ENCODE measurements around the gene ZFYVE19. TPM values are rescaled to one million over a fixed set of nuclear protein-coding genes. Genes with fewer than 3 reads are reported as not detected.

The ZFYVE19 gene
- total and polyA plus RNA-seq, 2 of the 13 experiments (the other 11 are each of a cell fraction or from before 2014, with no cell fraction given), result 23.3 to 44.0 TPM

GRCh38 chr15:40762919-40763800 is 43.7 kb upstream of the ZFYVE19 start (continued):
- TF ChIP-seq ZNF142 (CRISPR knock-in tag; IDR thresholded peaks at IDR 0.05), result no peak
- no peak; the same call in 1 of the 2 replicates for TF ChIP-seq GLI4 (CRISPR knock-in tag; IDR thresholded peaks at IDR 0.05; ENCODE audit: borderline replicate concordance)
- 0 out of 2 replicates have a peak, but pooled peaks have one; percentile 27 for TF ChIP-seq ZNF576 (CRISPR knock-in tag; IDR thresholded peaks at IDR 0.05)
- TF ChIP-seq MNT (IDR thresholded peaks at IDR 0.05), result no peak
- 0 out of 2 replicates have a peak, but pooled peaks have one; percentile 33 for TF ChIP-seq ZBTB37 (CRISPR knock-in tag; IDR thresholded peaks at IDR 0.05)
- no peak for TF ChIP-seq ZNF766 (CRISPR knock-in tag; IDR thresholded peaks at IDR 0.05; ENCODE audit: borderline replicate concordance)
- TF ChIP-seq PITX1 (CRISPR knock-in tag; IDR thresholded peaks at IDR 0.05), result 0 out of 2 replicates have a peak, but pooled peaks have one; percentile 29
- no peak for TF ChIP-seq MBD4 (IDR thresholded peaks at IDR 0.05; ENCODE audit: borderline replicate concordance, low read length)
- TF ChIP-seq ERF (CRISPR knock-in tag; IDR thresholded peaks at IDR 0.05), result peak; percentile 77
- TF ChIP-seq NCOA1 (CRISPR knock-in tag; IDR thresholded peaks at IDR 0.05), result no peak
- no peak for TF ChIP-seq PLRG1 (conservative IDR thresholded peaks at IDR 0.05)
- peak; percentile 77 for TF ChIP-seq IRF9 (CRISPR knock-in tag; IDR thresholded peaks at IDR 0.05; ENCODE audit: borderline replicate concordance)
- peak; percentile 63; the same call in 1 of the 2 replicates for TF ChIP-seq ZNF598 (CRISPR knock-in tag; IDR thresholded peaks at IDR 0.05; ENCODE audit: borderline replicate concordance)
- TF ChIP-seq ZNF383 (CRISPR knock-in tag; IDR thresholded peaks at IDR 0.05; ENCODE audit: borderline replicate concordance), result no peak
- TF ChIP-seq ZNF30 (CRISPR knock-in tag; IDR thresholded peaks at IDR 0.05), result no peak
- TF ChIP-seq ZNF616 (CRISPR knock-in tag; IDR thresholded peaks at IDR 0.05; ENCODE audit: low read depth), result peak; percentile 28; the same call in 1 of the 2 replicates
- 0 out of 2 replicates have a peak, but pooled peaks have one; percentile 8 for TF ChIP-seq MYPOP (CRISPR knock-in tag; IDR thresholded peaks at IDR 0.05)

Measured in HepG2 (cell line).